Mesendoderm (in vitro differentiated cells): ENCODE measurements around the gene CD9.

ENCODE experiments used
- DNase-seq: peaks from one replicate; pipeline ENCODE4 v3.0.0; 2013
- H2AK5ac ChIP-seq: 2 replicates; pipeline ENCODE4 v1.6.1; 2013; ENCODE audit warnings: low read length, inconsistent platforms
- H2BK120ac ChIP-seq: 2 replicates; pipeline ENCODE4 v1.6.1; 2013; ENCODE audit warnings: low read depth, mild to moderate bottlenecking, low read length, moderate library complexity, mixed read lengths
- H2BK15ac ChIP-seq: replicated peaks from 2 replicates; pipeline ENCODE4 v1.6.1; 2013; ENCODE audit warnings: low read depth, mild to moderate bottlenecking, moderate library complexity
- H2BK5ac ChIP-seq: 2 replicates; pipeline ENCODE4 v1.6.1; 2013; ENCODE audit warnings: low read length, inconsistent platforms
- H3K18ac ChIP-seq: 2 replicates; pipeline ENCODE4 v1.6.1; 2013; ENCODE audit warnings: mild to moderate bottlenecking, low read length, mixed read lengths
- H3K23ac ChIP-seq: one replicate; pipeline ENCODE4 v1.6.1; 2013; ENCODE audit warnings: low read length
- H3K27ac ChIP-seq: 2 replicates; pipeline ENCODE4 v1.5.1; 2013; ENCODE audit warnings: low read depth, mild to moderate bottlenecking, inconsistent platforms, low read length, moderate library complexity
- H3K27me3 ChIP-seq: 2 replicates; pipeline ENCODE4 v1.6.1; 2013; ENCODE audit warnings: low read length, control low read depth, mild to moderate bottlenecking, inconsistent platforms; ENCODE audit not compliant: insufficient read depth, poor library complexity
- H3K36me3 ChIP-seq: 2 replicates; pipeline ENCODE4 v1.6.1; 2013; ENCODE audit warnings: low read length, inconsistent platforms; ENCODE audit not compliant: control insufficient read depth, insufficient read depth
- H3K4ac ChIP-seq: one replicate; pipeline ENCODE4 v1.6.1; 2013; ENCODE audit warnings: low read depth, mild to moderate bottlenecking, low read length, moderate library complexity
- H3K4me1 ChIP-seq: 2 replicates; pipeline ENCODE4 v1.6.1; 2013; ENCODE audit warnings: low read depth, low read length, inconsistent platforms; ENCODE audit not compliant: control insufficient read depth
- H3K4me2 ChIP-seq: 2 replicates; pipeline ENCODE4 v1.6.1; 2013; ENCODE audit warnings: low read length
- H3K4me3 ChIP-seq: 2 replicates; pipeline ENCODE4 v1.5.1; 2013; ENCODE audit warnings: mild to moderate bottlenecking, low read length
- H3K56ac ChIP-seq: one replicate; pipeline ENCODE4 v1.6.1; 2013; ENCODE audit warnings: low read length
- H3K79me1 ChIP-seq: 2 replicates; pipeline ENCODE4 v1.6.1; 2013; ENCODE audit warnings: low read length, inconsistent platforms
- H3K79me2 ChIP-seq: 2 replicates; pipeline ENCODE4 v1.6.1; 2013; ENCODE audit warnings: mild to moderate bottlenecking, low read length; ENCODE audit not compliant: control insufficient read depth, insufficient read depth
- H3K9ac ChIP-seq: 2 replicates; pipeline ENCODE4 v1.6.1; 2013; ENCODE audit warnings: low read length, inconsistent platforms
- H4K5ac ChIP-seq: one replicate; pipeline ENCODE4 v1.6.1; 2013; ENCODE audit warnings: low read length
- H4K8ac ChIP-seq: one replicate; pipeline ENCODE4 v1.6.1; 2013; ENCODE audit warnings: low read depth, mild to moderate bottlenecking, control low read depth, low read length, moderate library complexity
- WGBS: extraction: QIAGEN DNeasy Blood & Tissue Kit; methylation state at CpG from one replicate; pipeline ENCODE4 v1.1.7; 2013; ENCODE audit warnings: low lambda C conversion rate, missing lambda C conversion rate; ENCODE audit not compliant: insufficient coverage; ENCODE audit errors: extremely low coverage; 5-methylcytosine and 5-hydroxymethylcytosine counted together

The CD9 gene

DNA sequence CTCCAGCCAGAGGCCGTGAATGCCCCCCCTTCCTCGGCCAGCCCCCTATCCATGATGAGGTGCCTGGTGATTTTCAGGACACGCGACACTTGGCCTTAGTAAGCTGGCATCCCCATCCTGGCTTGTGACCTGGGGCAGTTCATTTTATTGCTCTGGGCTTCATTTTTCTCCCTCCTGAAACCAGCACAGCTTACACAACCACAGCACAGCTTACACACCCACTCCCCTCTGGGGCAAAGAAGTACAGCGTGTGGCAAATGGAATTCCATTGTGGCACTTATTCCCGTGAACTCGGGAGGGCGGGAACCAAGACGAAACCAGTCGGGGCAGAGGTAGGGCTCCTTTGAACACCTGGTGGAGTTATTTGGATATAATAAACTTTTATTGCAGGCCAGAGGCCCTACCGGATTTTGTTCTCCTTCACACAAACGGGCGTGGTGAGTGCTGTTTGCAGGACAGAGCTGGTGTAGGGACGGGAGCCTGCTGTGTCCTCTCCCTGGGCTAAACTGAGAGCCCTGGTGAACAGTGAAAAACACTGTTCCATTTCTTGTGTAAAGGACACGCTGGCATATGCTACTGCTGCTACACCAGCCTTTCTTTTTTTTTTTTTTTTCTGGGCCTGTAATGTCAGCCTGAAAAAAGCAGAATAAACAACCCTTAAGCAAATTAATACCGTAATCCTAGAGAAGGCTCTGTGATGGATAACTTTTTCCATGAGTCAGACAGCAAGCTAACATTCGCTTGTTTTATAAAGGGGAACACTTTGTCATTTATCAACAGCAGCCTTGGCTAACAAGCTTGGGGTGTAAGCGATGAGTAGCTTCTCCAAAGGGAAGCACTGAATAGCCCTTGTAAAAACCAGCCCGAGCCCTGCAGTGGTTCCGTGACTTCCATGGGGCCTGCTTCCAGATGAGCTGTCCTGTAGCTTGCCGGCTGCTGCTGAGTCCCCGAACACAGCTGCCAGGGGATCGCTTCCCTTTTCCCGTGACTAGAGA lies 29.3 kb downstream of the CD9 start:
- no peaks in the 10 kb centered on the region for H3K36me3 ChIP-seq
- no peak overlapping the region for H3K4ac ChIP-seq
- H3K18ac ChIP-seq = no peak overlapping the region
- peaks cover 7% of the 10 kb centered on the region for H3K79me1 ChIP-seq
- H3K9ac ChIP-seq = no peak overlapping the region
- no peak overlapping the region for H3K23ac ChIP-seq
- H2BK120ac ChIP-seq = no peak overlapping the region
- no peak overlapping the region for H3K27ac ChIP-seq
- peaks cover 5% of the 10 kb centered on the region for H3K79me2 ChIP-seq
- H2BK15ac ChIP-seq = no peak overlapping the region
- H3K4me2 ChIP-seq = no peak overlapping the region
- H3K4me3 ChIP-seq = no peak overlapping the region
- no peak overlapping the region for H4K5ac ChIP-seq
- no CpG with 5 or more reads among the region's 24 CpGs for WGBS
- no peaks in the 10 kb centered on the region for H3K27me3 ChIP-seq
- no peaks in the 10 kb centered on the region for H3K4me1 ChIP-seq
- H3K56ac ChIP-seq = no peak overlapping the region
- no peak overlapping the region for H4K8ac ChIP-seq
- no peak for DNase-seq
- no peak overlapping the region for H2AK5ac ChIP-seq
- H2BK5ac ChIP-seq = no peak overlapping the region

DNA sequence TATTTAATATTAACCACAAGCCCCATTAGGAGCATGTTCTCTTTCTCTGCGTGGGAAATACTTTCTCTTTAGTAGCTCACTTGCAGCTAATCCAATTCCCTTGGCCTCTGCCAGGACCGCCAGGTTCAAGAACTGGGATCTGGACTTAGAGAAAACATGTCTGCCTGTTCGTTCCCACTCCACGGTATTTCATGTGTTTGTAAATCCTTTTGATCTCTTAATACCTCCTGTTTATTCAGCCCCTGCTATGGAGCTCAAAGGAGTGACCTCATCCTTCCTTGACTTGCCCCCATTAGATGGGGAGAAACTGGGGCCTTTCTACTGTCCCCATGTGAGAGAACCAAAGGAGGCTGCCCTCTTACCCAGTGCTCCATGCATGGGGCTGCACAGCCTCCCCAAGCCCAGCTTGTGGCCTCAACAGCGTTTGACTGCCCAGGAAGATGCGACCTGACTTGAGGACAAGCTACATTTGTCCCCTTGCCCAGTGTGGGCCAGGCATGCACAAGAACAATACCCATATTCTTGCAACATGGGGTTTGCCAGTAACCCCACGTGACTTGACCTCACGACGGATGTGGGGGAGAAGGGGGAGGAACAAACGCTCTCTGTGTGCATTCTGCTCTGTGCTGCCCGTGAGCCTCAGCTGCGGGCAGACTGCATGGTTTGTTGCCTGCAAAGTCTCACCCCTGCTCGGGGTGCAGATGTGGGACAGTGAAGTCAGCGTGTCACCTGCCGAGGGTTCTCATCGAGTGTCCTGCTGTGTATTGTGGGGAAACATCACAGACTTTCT lies 30.3 kb downstream of the CD9 start:
- Histone ChIP-seq H3K27me3 (no peaks in the 10 kb centered on the region), H3K27ac (no peak overlapping the region), H3K79me1 (peaks cover 4% of the 10 kb centered on the region), H3K56ac (no peak overlapping the region), H3K4ac (no peak overlapping the region), H4K5ac (no peak overlapping the region), H2AK5ac (no peak overlapping the region), H3K23ac (no peak overlapping the region), H3K79me2 (peaks cover 5% of the 10 kb centered on the region), H3K4me2 (no peak overlapping the region), H2BK15ac (no peak overlapping the region), H2BK120ac (no peak overlapping the region), H3K9ac (no peak overlapping the region), H4K8ac (no peak overlapping the region), H3K36me3 (no peaks in the 10 kb centered on the region), H3K18ac (no peak overlapping the region), H3K4me1 (no peaks in the 10 kb centered on the region), H2BK5ac (no peak overlapping the region), H3K4me3 (no peak overlapping the region)
- DNase-seq = no peak
- no CpG with 5 or more reads among the region's 16 CpGs for WGBS

DNA sequence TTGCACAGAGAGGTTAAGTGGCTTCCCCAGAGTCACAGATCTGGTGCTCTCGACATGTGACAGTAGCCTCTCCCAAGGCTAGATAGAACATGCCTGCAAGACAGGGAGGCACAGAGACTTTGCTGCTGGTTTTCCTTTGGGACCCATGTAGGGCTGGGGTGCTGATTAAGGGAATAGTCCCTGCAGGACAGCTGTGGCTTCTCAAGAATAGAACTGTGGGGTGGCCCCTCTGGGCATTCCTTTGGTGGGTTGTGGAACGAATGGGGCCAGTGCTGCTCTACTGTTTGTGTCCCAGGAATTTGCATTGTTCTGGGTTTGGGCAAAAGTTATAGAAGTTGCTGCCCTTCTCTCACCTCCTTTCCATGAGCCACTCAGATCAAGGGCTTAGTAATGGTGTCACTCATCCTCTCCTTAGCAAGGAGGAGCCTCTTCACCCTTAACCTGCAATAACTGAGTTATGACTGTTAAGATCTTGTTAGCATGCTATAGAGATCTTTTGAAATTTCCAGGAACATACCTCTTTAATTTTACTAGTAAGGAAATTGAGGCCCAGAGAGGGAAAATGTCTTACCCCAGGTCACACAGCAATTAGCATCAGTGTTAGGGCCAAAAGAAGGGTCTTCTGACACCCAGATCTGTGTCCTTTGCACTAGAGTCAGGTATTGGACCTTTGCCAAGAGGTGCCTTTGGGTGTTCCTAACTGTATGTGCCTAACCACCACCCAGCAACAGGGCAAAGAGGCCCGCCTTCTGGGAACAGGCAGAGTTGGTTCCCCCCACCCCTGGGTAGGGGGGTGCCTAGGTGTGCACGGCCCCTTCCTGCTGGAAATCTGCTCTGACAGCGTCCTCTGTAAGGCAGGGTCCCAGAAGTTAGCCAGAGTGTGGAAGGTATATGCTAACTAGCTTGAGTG lies 31.4 kb downstream of the CD9 start:
- Histone ChIP-seq H2BK15ac (no peak overlapping the region), H3K27ac (no peak overlapping the region), H3K4me3 (no peak overlapping the region), H3K4ac (no peak overlapping the region), H3K4me1 (no peaks in the 10 kb centered on the region), H3K79me2 (peaks cover 5% of the 10 kb centered on the region), H4K5ac (no peak overlapping the region), H3K27me3 (no peaks in the 10 kb centered on the region), H2AK5ac (no peak overlapping the region), H4K8ac (no peak overlapping the region), H3K79me1 (peaks cover 4% of the 10 kb centered on the region), H2BK5ac (no peak overlapping the region), H3K56ac (no peak overlapping the region), H3K23ac (no peak overlapping the region), H3K4me2 (no peak overlapping the region), H3K9ac (no peak overlapping the region), H3K36me3 (peaks cover 2% of the 10 kb centered on the region), H2BK120ac (no peak overlapping the region), H3K18ac (no peak overlapping the region)
- no CpG with 5 or more reads among the region's 5 CpGs for WGBS
- DNase-seq = no peak

DNA sequence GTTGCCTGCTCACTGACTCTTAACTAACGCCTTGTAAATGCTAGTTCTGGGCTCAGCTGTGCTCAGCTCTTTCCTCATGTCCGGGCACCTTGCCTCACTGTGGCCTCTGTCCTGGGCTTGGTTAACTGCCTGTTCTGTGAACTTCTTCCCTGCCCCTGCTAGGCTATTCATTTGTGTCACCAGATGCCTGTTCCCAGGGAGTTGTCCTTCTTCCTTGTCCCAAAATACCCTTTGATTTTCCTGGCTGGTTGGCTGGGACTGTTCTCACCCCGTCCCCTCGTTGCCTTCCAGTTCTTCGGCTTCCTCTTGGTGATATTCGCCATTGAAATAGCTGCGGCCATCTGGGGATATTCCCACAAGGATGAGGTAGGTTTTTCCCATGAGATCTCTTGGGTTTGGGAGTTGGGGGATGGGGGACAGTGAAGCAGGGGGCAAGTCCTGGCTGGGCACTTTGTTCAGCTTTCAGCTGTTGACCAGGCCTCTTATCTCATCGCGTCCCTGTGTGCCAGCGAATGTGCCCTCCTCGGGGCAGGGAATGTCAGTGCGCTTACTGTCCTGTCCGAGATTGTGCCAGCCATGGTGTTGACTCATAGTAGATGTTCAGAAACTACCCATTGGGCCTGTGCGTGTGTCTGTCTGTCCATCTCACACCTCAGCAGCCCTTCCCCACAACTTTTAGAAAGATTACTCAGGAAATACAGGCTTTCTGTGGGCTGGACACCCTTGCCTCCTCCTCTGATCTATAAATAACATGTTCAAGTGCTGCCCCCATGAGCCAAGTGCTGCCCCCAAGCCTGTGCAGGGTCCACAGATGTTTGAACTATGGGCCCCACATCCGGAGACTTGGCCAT lies 33.1 kb downstream of the CD9 start:
- no peak overlapping the region for H2BK120ac ChIP-seq
- DNase-seq = no peak
- H3K27me3 ChIP-seq = no peaks in the 10 kb centered on the region
- no peak overlapping the region for H4K8ac ChIP-seq
- H3K4ac ChIP-seq = no peak overlapping the region
- no peak overlapping the region for H3K23ac ChIP-seq
- H3K4me3 ChIP-seq = no peak overlapping the region
- H2BK15ac ChIP-seq = no peak overlapping the region
- H2AK5ac ChIP-seq = no peak overlapping the region
- H3K4me2 ChIP-seq = no peak overlapping the region
- H2BK5ac ChIP-seq = no peak overlapping the region
- no peak overlapping the region for H3K9ac ChIP-seq
- no peak overlapping the region for H3K56ac ChIP-seq
- peaks cover 4% of the 10 kb centered on the region for H3K79me1 ChIP-seq
- peaks cover 2% of the 10 kb centered on the region for H3K36me3 ChIP-seq
- H3K27ac ChIP-seq = no peak overlapping the region
- H3K18ac ChIP-seq = no peak overlapping the region
- no peaks in the 10 kb centered on the region for H3K4me1 ChIP-seq
- WGBS = no CpG with 5 or more reads among the region's 15 CpGs
- peaks cover 5% of the 10 kb centered on the region for H3K79me2 ChIP-seq
- no peak overlapping the region for H4K5ac ChIP-seq

- peaks cover 2% of the 10 kb centered on the region for H3K36me3 ChIP-seq
- no peak overlapping the region for H2BK5ac ChIP-seq
- peaks cover 4% of the 10 kb centered on the region for H3K79me1 ChIP-seq
- no peak overlapping the region for H3K18ac ChIP-seq
- no peak overlapping the region for H2BK120ac ChIP-seq
- no peak overlapping the region for H2AK5ac ChIP-seq
- H4K5ac ChIP-seq = no peak overlapping the region
- no peak overlapping the region for H3K23ac ChIP-seq
- H3K4me1 ChIP-seq = no peaks in the 10 kb centered on the region
- H4K8ac ChIP-seq = no peak overlapping the region
- no peaks in the 10 kb centered on the region for H3K27me3 ChIP-seq
- no peak overlapping the region for H3K4me3 ChIP-seq
- no peak overlapping the region for H3K56ac ChIP-seq
- no peak overlapping the region for H2BK15ac ChIP-seq
- H3K4ac ChIP-seq = no peak overlapping the region
- H3K79me2 ChIP-seq = peaks cover 5% of the 10 kb centered on the region
- no peak for DNase-seq
- no CpG with 5 or more reads among the region's 3 CpGs for WGBS
- no peak overlapping the region for H3K27ac ChIP-seq
- no peak overlapping the region for H3K4me2 ChIP-seq
- no peak overlapping the region for H3K9ac ChIP-seq
Measured at GRCh38 chr12:6234214-6234613, 34.0 kb downstream of the CD9 start.
